ENCODE data around the gene LETM1.
A peak's percentile ranks its signal among the peaks of the same experiment; 100 is the strongest.

LETM1 gene

GRCh38 chr4:1804638-1805492 is 51.1 kb downstream of the LETM1 start:
- DNase-seq, result no peak

DNA sequence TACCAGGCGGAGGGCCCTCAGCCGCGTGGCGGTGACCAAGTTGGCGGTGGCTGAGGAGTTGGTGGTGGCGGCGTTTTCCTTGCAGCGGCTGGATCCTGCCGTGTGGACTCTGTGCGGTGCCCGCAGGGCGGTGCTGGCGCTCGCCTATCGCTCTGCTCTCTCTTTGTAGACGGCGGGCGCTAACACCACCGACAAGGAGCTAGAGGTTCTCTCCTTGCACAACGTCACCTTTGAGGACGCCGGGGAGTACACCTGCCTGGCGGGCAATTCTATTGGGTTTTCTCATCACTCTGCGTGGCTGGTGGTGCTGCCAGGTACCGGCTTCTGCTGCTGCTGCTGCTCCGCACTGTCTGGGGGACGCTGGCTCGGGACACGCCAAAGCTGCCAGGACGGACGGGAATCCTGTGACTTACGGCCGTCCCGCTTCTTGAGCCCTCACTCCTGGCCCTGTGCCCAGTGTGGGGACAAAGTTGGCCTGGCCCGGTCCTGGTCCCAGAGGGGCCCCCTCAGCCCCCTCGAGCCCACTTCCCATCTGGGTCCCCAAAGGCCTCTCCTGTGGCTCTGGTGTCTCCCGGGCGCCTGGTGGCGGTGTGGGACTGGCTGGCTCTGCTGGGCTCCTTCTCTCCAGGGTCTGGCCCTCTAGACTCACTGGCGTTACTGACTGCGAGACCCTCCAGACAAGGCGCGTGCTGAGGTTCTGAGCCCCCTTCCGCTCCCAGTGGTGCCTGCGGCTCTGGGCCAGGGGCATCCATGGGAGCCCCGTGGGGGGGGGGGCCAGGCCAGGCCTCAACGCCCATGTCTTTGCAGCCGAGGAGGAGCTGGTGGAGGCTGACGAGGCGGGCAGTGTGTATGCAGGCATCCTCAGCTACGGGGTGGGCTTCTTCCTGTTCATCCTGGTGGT is 52.2 kb downstream of the LETM1 start:
- no peak for DNase-seq

DNA sequence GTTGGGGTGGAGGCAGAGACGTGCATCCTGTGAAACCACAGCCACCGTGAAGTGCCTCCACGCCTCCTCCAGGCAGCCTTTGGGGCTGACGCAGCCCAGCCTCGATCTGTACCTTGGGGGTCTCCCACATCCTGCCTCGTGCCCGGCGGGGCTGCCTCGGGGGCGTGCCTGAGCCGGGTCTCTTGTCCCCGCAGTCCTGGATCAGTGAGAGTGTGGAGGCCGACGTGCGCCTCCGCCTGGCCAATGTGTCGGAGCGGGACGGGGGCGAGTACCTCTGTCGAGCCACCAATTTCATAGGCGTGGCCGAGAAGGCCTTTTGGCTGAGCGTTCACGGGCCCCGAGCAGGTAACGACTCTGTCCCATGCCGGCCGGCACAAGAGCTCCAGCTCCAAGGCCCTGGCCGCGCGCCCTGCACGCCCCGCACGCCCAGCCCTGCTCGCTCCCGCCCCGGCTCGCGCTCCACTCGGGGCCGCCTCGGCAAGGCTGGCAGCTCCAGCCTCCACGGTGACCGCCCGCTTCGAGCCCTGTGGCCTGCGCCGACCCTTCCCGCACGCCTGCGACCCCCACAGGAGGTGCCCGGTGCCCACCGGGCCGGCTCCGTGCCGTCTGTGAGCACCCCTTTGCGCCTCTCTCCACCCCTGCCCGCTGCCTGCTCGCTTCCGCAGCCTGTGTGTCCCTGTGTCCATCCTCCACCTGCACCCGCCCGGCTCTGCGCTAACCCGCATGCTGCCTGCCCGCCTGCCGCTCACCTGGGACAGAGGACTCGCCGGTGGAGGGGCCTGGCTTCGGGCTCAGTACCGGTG is 53.0 kb downstream of the LETM1 start:
- DNase-seq, result no peak

- DNase-seq, result no peak
These were observed 53.7 kb downstream of the LETM1 start for GRCh38 chr4:1802151-1802715.

DNA sequence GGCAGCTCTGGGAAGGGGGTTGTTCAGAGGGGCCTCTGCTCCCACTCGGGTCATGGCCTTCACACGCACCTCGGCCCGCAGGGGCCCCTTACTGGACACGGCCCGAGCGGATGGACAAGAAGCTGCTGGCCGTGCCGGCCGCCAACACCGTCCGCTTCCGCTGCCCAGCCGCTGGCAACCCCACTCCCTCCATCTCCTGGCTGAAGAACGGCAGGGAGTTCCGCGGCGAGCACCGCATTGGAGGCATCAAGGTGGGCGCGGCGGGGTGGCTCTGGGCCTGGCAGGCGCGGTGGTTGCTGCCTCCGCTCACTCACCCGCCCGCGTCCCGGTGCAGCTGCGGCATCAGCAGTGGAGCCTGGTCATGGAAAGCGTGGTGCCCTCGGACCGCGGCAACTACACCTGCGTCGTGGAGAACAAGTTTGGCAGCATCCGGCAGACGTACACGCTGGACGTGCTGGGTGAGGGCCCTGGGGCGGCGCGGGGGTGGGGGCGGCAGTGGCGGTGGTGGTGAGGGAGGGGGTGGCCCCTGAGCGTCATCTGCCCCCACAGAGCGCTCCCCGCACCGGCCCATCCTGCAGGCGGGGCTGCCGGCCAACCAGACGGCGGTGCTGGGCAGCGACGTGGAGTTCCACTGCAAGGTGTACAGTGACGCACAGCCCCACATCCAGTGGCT is 54.5 kb downstream of the LETM1 start:
- no peak for DNase-seq

- DNase-seq, result no peak
These were observed 55.2 kb downstream of the LETM1 start for GRCh38 chr4:1800805-1801204.

DNA sequence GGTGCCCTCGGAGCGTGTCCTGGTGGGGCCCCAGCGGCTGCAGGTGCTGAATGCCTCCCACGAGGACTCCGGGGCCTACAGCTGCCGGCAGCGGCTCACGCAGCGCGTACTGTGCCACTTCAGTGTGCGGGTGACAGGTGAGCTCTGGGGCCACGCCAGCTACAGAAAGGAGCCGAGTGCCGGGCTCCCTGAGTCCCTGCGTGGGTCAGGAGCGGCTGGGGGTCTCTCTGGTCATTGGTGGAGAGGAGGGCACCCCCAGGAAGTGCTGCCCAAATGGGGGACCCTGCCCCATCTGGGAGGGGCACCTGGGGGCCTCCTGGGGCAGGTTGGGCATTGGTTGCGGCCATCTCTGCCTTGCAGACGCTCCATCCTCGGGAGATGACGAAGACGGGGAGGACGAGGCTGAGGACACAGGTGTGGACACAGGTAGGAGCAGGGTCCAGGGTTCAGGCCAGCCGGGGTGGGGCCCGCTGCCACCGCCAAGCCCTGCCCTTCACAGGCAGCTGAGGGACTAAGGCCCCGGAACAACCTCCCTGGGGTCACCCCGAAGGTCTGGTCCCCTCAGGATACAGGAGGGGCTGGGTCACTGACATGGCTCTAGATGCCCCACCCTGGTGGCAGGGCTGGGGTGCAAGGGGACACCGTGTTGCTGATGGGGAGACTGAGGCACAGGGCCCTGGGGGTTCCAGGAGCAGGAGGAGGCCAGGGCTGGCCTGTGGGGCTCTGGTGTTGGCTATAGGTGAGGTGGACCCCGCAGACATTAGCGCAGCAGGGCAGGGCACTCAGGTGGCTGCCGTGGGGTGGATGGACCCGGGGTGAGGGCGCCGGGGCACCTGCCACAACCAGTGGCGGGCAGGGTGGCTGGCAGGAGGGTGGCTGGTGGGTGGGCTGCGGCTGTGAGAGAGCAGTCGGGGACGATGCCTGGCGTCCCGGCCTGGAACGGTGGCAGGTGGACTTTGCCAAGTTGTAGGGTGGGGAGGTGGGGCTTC is 56.3 kb downstream of the LETM1 start:
- no peak for DNase-seq

GRCh38 chr4:1798580-1799386 is 57.2 kb downstream of the LETM1 start:
- no peak for DNase-seq

- DNase-seq, result no peak
These were observed 57.9 kb downstream of the LETM1 start for GRCh38 chr4:1797861-1798579.

GRCh38 chr4:1797298-1797860 is 58.6 kb downstream of the LETM1 start:
- no peak for DNase-seq

GRCh38 chr4:1796486-1797204 is 59.3 kb downstream of the LETM1 start:
- no peak for DNase-seq

DNA sequence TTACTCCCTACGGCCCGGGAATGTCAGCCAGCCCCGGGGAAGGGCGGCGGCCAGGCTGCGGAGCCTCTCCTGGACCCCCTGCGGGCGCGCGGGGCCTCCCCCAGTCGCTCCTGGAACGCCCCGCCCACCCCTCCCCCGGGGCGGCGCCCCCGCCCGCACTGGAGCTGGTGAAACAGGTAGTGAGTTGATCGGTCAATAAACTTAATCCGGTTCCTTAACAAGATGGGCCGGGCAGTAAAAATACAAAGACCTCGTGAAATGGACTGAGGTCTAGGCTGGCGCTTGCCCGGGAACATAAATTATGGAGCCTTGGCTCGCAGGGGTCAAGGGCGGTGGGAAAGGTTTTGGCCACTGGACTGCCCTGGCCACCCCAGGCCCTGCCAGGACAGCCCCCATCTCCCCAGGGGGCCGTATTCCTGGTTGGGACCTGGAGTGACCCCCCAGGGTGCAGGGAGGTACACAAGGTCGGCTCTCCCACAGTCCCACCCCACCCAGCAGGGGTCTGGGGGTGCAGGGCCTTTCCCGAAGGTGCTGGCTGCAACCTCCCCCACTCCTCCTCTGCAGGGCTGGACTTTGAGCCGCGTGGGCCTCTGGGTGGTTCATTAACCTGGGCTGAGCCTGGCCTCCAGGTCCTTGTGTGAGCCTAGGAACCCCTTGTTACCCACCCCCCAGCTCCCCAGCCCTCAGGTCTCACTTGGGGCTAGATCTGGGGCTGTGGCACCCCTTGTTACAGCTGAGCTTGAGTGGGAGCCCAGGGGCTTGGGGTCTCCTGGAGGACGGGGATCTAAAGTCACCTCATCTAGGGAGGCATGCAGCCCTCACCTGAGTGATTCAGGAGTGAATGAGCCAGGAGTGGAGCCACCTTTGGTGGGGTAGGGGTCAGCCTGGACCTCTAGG is 60.4 kb downstream of the LETM1 start:
- DNase-seq, result no peak

DNA sequence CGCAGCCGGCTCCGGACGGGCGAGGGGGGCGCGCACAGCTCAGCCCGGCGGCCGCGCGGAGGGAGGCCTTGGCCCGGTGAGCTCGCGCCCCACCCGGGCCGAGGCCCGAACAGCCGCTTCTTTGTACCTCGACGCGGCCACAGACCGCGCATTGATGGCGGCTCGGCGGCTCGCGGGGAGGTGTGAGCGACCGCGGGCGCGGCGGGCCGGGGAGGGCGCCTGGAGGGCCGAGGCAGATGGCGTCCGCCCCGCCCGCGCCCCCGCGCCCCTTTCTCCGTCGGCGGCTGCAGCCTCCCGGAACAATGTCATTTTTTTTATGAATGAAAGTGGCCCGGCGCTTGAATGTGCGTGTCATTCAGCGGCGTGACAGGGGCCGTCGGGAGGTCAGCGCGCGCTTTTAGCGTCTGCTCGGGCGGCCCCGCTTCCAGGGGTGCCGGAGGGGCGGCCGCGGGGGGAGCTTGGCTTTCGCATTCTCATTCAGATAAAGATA is 61.1 kb downstream of the LETM1 start:
- no peak for DNase-seq

GRCh38 chr4:1793940-1794808 is 61.8 kb downstream of the LETM1 start:
- no peak for DNase-seq

DNA sequence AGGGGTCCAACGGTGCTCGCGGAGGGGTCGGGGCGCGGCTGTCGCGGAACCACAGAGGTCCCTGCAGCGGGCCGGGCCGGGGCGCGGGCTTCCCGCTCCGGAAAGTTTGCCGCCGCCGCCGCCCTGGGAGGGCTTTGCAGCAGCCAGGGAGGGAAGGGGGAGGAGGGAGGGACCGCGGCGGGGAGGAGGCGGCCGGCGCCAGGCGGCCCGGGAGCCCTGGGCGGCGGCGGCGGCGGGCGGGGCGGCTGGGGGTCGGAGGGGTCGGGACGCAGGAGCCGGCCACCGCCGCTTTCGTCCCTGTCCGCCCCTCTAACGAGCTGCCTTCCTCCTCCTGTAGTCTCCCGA is 62.5 kb downstream of the LETM1 start:
- DNase-seq, result peak; percentile 31

Data from activated CD4-positive, alpha-beta T cell treated with anti-CD3 and anti-CD28 coated beads for 4 hours (primary cell).